ENCODE data around the gene CPHXL.

The CPHXL gene

DNA sequence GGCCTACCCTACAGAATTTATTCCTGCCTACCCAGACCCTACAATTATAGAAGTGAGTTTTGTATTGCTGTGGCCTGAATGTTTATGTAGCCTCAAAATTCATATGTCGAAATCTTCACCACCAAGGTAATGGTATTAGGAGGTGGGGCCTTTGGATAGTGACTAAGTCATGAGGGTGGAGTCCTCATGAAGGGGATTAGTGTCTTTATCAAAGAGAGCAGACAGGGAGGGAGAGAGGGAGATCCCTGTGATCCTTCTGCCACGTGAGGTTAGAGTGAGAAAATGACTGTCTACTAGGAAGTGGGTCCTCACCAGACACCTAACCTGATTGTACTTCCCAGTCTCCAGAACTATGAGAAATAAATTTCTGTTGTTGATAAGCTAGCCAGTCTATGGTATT lies 24.0 kb downstream of the CPHXL start:
- DNase-seq (ENCODE audit: low read depth, low spot score), result no peak

DNA sequence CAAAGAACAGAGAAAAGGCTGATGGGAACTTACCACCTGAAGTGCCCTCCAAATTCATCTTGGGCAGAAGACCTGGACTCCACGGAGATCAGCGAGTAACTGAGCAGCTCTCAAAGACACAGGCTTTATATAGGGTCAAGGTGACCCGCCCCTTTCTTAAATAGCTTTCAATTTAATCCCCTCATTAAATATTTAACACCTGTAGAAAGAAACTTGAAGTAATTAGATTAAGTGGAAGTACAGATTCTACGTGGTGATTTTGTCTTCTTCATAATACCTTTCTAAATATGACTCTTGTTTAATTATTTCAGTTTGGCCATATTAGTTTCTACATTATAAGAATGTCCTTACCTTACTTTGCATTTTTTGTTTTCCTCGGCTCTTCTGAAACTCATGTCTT lies 24.9 kb downstream of the CPHXL start, which contains the start of gene DUXB:
DUXB (minus strand) TSS at position 101 of the 400 bp plus-strand sequence; CDS start at position 58, 43 bp downstream.
- no peak for DNase-seq (ENCODE audit: low read depth, low spot score)

DNA sequence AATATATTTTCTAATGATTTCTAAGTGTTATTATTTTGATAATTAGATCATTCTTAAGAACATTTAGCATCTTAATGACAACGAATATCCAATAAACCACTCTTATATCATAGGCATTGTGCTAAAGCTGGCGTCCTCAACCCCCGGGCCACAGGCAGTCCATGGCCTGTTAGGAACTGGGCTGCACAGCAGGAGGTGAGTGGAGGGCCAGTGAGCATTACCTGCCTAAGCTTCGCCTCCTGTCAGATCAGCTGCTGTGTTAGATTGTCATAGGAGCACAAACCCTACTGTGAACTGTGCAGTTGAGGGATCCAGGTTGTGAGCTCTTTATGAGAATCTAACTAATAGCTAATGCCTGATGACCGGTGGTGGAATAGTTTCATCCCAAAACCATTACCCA lies 28.7 kb downstream of the CPHXL start:
- DNase-seq (ENCODE audit: low read depth, low spot score), result no peak

DNA sequence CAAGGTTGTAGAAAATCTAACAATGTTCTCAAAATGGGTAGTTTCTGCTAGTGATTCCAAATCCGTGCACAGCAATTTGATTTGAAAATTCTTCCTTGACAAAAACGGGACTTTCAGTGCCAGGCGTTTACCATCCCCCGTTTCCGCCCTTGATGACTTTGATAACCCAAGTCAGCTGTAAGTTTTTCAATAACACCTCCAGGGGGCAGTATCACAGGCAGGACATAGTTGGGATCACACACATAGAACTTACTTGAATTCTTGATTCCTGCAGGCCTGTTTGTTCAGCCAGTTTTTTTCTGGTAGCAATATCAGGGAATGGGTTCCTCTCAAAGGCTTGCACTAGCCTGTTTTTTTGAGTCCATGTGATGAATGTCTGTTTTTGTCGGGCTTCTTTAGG lies 30.6 kb downstream of the CPHXL start:
- DNase-seq (ENCODE audit: low read depth, low spot score), result no peak

DNA sequence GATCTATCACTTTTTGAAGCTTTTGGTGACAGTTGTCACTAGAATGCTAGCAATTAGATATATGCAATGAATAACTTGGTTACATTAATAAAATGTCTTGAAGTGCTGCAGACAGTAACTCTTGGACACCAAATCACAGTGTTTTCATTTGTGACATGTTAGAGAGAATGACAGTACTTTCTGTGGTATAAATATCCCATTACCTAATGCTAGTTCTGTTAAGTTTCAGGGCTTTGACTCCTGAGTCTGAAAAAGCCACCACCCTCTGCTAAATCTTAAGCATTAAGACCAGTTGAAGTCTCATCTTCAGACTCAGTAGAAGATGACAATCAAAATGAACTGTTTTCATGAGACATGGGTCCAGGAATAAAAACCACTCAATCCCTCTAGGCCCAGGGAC lies 38.9 kb downstream of the CPHXL start:
- DNase-seq (ENCODE audit: low read depth, low spot score), result no peak

DNA sequence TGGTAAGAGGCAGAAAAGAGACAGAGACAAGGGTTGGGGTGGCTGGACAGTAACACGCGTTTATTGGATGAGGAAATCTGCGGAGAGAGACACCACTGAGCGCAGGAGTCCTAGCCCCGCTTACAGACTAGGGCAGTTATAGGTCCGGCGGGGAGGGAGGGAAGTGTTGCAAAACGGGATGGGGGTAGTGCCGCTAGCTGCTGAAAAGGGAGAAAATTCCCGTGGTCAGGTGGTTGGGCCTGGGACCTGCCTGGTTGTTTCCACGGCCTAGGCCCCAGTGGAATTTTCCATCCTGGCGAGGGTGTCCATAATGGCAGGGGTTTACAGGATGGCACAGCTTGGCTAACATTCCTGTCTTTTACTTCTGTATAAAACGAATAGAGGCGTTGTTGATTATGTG lies 44.0 kb downstream of the CPHXL start:
- DNase-seq (ENCODE audit: low read depth, low spot score), result no peak

DNA sequence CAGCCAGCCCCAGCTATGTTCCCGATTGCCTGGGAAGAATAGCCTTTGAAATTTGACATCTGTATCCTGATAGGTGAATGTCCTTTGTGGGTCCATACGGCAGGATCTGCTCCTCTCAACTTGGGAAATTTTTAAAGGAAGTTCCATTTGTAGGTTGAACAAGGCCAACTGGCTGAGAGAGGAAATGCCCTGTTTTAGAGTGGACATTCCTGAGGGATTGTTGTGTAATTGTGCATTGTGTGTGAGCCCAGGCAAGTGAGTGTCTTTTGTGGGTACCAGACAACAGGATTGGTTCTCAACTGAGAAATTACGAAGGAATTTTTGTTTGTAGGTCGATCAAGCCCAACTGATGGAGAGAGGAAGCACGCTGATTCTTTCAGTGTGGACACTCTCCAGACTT lies 46.9 kb downstream of the CPHXL start:
- DNase-seq (ENCODE audit: low read depth, low spot score), result no peak

DNA sequence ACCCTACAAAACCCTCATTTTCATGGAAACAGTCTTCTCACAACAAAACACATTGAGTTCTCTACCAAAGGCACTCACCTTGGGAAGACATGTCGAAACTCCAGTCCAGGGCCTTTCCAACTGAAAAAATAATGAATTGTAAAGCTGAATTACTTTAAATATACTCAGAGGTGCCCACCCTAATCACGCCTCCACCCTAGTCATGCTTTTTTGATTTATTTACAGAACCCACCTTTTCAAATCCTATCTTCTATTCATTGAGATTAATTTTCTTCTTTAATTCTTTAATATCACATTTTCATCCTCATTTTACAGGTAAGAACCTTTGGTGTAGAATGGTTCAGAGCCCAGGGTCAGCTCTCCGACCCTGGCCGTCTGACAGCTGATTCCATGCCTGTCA lies 49.4 kb downstream of the CPHXL start, which contains the start of gene CPHXL2:
CPHXL2 (minus strand) TSS at position 101 of the 400 bp plus-strand sequence; CDS start at position 91, 10 bp downstream.
- DNase-seq (ENCODE audit: low read depth, low spot score), result no peak

DNA sequence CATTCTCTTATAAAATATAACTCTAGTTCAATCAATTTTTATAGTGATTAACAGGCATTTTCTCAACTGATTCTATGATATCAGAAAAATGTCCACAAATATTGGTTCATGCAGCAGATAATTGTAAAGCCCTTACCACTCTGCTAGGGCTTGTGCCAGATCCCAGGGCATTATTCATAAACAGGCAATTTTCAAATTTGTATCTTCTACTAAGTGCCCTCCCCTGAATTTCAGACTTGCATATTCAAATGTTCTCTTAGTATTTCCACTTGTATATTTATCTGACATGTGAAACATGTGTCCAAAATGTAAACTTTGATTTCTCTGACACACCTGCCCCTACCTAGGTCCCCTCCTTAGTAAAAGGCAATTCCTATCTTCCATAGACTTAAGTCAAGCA lies 58.8 kb downstream of the CPHXL start:
- no peak for DNase-seq (ENCODE audit: low read depth, low spot score)
